ENCODE measurements around the gene NDRG3. TPM values are rescaled to one million over a fixed set of nuclear protein-coding genes. Genes with fewer than 3 reads are reported as not detected.
A peak's percentile ranks its signal among the peaks of the same experiment; 100 is the strongest.
"Not testable (repeated sequence)": the region's sequence is repeated elsewhere in the genome, so short reads cannot be mapped to it uniquely, and the experiment has no call there.

NDRG3 gene
- total RNA-seq, 1 donor from 2014 or later = 36.9 TPM

- H3K27ac ChIP-seq = no peak overlapping the region
- H3K9me3 ChIP-seq = no peaks in the 10 kb centered on the region
- intact Hi-C loops (cut with DNase I) = no loop called here
- no peaks in the 10 kb centered on the region for H3K27me3 ChIP-seq
- H3K4me3 ChIP-seq = no peak overlapping the region
- H3K36me3 ChIP-seq = no peaks in the 10 kb centered on the region
- peaks cover 4 to 35% of the 10 kb centered on the region in 2 donors for H3K4me1 ChIP-seq
- DNase-seq (ENCODE audit: low spot score in 2 of 2) = no peak
- TF ChIP-seq, protein P1, sequence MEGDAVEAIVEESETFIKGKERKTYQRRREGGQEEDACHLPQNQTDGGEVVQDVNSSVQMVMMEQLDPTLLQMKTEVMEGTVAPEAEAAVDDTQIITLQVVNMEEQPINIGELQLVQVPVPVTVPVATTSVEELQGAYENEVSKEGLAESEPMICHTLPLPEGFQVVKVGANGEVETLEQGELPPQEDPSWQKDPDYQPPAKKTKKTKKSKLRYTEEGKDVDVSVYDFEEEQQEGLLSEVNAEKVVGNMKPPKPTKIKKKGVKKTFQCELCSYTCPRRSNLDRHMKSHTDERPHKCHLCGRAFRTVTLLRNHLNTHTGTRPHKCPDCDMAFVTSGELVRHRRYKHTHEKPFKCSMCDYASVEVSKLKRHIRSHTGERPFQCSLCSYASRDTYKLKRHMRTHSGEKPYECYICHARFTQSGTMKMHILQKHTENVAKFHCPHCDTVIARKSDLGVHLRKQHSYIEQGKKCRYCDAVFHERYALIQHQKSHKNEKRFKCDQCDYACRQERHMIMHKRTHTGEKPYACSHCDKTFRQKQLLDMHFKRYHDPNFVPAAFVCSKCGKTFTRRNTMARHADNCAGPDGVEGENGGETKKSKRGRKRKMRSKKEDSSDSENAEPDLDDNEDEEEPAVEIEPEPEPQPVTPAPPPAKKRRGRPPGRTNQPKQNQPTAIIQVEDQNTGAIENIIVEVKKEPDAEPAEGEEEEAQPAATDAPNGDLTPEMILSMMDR (IDR thresholded peaks at IDR 0.05) = no peak
These were observed 45.5 kb downstream of the NDRG3 start for GRCh38 chr20:36700438-36700837.

DNA sequence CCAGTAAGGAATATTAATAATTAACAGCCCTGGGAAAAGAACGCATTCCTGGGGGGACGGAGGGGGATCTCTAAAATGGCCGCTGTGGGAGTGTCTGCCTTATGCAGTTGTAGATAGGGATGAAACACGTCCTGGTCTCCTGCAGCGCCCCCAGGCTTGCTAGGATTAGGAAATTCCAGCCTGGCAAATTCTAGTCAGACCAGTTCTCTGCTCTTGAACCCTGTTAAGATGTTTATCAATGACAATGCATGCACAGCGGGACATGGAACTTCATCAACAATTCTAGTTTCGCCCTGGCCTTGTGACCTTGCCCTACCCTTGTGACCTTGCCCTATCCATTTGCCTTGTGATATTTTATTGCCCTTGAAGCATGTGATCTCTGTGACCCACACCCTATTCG is 50.4 kb downstream of the NDRG3 start:
- intact Hi-C loops (cut with DNase I); H3K4me3 ChIP-seq: not testable (repeated sequence)

DNA sequence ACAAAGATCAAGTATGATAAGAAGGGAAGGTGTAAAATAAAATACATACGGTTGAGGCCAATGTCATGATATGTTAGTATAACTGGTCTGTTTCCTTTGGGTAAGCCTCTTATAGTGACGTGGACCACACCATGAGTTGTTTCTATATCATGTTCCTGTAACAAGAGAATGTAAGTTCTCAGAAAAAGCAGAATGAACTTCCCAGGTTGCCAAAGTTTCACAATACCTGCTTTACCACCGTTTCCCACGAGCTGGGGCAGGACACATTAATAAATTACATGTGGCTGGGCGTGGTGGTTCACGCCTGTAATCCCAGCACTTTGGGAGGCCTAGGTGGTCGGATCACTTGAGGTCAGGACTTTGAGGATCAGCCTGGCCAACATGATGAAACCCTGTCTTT is 57.3 kb downstream of the NDRG3 start:
- H3K4me3 ChIP-seq = no peak overlapping the region
- H3K4me1 ChIP-seq = no peaks in the 10 kb centered on the region
- H3K27me3 ChIP-seq = no peaks in the 10 kb centered on the region
- no peak for DNase-seq (ENCODE audit: low spot score in 2 of 2)
- H3K9me3 ChIP-seq = no peaks in the 10 kb centered on the region
- TF ChIP-seq, protein P1 (IDR thresholded peaks at IDR 0.05) = no peak
- H3K36me3 ChIP-seq = peaks cover 21 to 38% of the 10 kb centered on the region in 2 donors
- intact Hi-C loops (cut with DNase I) = no loop called here
- no peak overlapping the region for H3K27ac ChIP-seq

More for the DNA sequence above, 50.4 kb downstream of the NDRG3 start:
- H3K36me3 ChIP-seq; H3K27me3 ChIP-seq; H3K27ac ChIP-seq; H3K9me3 ChIP-seq; DNase-seq (ENCODE audit: low spot score in 2 of 2); H3K4me1 ChIP-seq: not testable (repeated sequence)

DNA sequence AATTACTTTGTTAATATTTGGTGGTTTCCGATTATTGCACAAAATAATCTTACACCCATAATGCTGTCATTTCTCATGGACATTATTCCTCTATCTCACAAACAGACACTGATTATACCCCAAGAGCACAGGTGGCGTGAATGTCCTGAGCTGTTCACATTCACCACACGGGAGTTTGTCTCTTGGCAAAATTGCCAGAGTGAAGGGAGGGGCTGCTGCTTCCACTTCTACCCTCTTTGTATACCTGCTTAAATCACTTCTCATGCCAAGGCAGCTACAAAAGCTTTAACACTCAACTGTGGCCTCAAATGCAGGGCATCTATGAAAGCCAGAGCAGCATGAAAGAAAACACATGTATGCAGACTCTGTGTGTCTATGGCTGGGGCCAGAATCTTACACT is 58.0 kb downstream of the NDRG3 start:
- TF ChIP-seq, protein P1 (IDR thresholded peaks at IDR 0.05) = no peak
- intact Hi-C loops (cut with DNase I) = no loop called here
- DNase-seq (ENCODE audit: low spot score in 2 of 2) = no peak
- no peaks in the 10 kb centered on the region for H3K9me3 ChIP-seq
- no peak overlapping the region for H3K4me3 ChIP-seq
- no peaks in the 10 kb centered on the region for H3K4me1 ChIP-seq
- peaks cover 21 to 41% of the 10 kb centered on the region in 2 donors for H3K36me3 ChIP-seq
- no peak overlapping the region for H3K27ac ChIP-seq
- no peaks in the 10 kb centered on the region for H3K27me3 ChIP-seq

GRCh38 chr20:36686944-36687343 is 58.9 kb downstream of the NDRG3 start:
- Histone ChIP-seq H3K9me3 (no peaks in the 10 kb centered on the region), H3K27ac (no peak overlapping the region), H3K4me3 (no peak overlapping the region), H3K4me1 (no peaks in the 10 kb centered on the region), H3K36me3 (peaks cover 26 to 49% of the 10 kb centered on the region in 2 donors), H3K27me3 (no peaks in the 10 kb centered on the region)
- TF ChIP-seq, protein P1 (IDR thresholded peaks at IDR 0.05) = no peak
- intact Hi-C loops (cut with DNase I) = no loop called here
- DNase-seq (ENCODE audit: low spot score in 2 of 2) = no peak

DNA sequence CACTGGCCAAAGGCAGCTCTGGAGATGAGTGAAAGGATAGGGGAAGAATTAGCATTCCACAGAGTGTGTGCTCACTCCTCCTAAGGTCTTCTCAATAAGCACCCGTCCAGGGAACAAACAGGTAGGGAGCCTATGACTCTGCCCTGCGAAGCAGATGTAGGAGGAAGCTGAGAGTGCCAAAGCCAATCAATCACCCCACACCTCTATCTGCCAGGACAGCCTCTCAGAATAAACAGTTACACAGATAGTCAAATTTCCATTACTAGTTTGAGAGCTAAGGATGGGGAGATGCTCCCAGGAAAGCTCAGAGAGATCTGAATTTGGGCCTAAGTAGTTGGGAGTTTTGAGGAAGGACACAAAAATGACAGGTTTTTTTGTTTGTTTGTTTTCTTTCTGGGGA is 59.4 kb downstream of the NDRG3 start:
- no peak for DNase-seq (ENCODE audit: low spot score in 2 of 2)
- H3K9me3 ChIP-seq = no peaks in the 10 kb centered on the region
- intact Hi-C loops (cut with DNase I) = no loop called here
- peaks cover 26 to 53% of the 10 kb centered on the region in 2 donors for H3K36me3 ChIP-seq
- H3K27ac ChIP-seq = peak overlapping the region in 1 of 2 donors; percentile 18
- TF ChIP-seq, protein P1 (IDR thresholded peaks at IDR 0.05) = no peak
- no peak overlapping the region for H3K4me3 ChIP-seq
- no peaks in the 10 kb centered on the region for H3K4me1 ChIP-seq
- no peaks in the 10 kb centered on the region for H3K27me3 ChIP-seq

Data from ascending aorta (tissue), 2 donors.